Endothelial cell (in vitro differentiated cells): ENCODE results near the gene BMP7. TPM values are rescaled to one million over a fixed set of nuclear protein-coding genes. Genes with fewer than 3 reads are reported as not detected.

Experiments used
- DNase-seq: peaks from one replicate; pipeline ENCODE4 v3.0.0; 2021; ENCODE audit warnings: low spot score
- H3K27ac Mint-ChIP-seq: one replicate; pipeline ENCODE4 v1.8.0; 2021; ENCODE audit warnings: mixed read lengths, inconsistent platforms; ENCODE audit not compliant: unreplicated experiment
- H3K27me3 Mint-ChIP-seq: one replicate; pipeline ENCODE4 v1.8.0; 2021; ENCODE audit warnings: mild to moderate bottlenecking, moderate library complexity, mixed read lengths, inconsistent platforms; ENCODE audit not compliant: unreplicated experiment
- H3K36me3 Mint-ChIP-seq: one replicate; pipeline ENCODE4 v1.8.0; 2021; ENCODE audit warnings: mild to moderate bottlenecking, low read depth, mixed read lengths, inconsistent platforms; ENCODE audit not compliant: unreplicated experiment
- H3K4me1 Mint-ChIP-seq: one replicate; pipeline ENCODE4 v1.8.0; 2021; ENCODE audit warnings: mild to moderate bottlenecking, mixed read lengths, inconsistent platforms; ENCODE audit not compliant: unreplicated experiment
- H3K4me3 Mint-ChIP-seq: one replicate; pipeline ENCODE4 v1.8.0; 2021; ENCODE audit warnings: mild to moderate bottlenecking, mixed read lengths, inconsistent platforms; ENCODE audit not compliant: unreplicated experiment
- H3K9me3 Mint-ChIP-seq: one replicate; pipeline ENCODE4 v1.8.0; 2021; ENCODE audit warnings: mixed read lengths, inconsistent platforms; ENCODE audit not compliant: unreplicated experiment
- CTCF ChIP-seq: fragments of 200-600 bp; sonication (generic); IDR thresholded peaks from one replicate; pipeline ENCODE4 v1.5.0; 2021; ENCODE audit warnings: antibody characterized with exemption; ENCODE audit not compliant: unreplicated experiment
- total RNA-seq: library from RNA; stranded (reverse); fragmentation: NEBNext Ultra II Directional; extraction: Animal tissue kit (Norgen Biotek cat#: 25700); gene quantifications from one replicate; pipeline ENCODE4 v1.2.1, GENCODE V29; 2021; ENCODE audit not compliant: unreplicated experiment

The BMP7 gene
- total RNA-seq, 1 donor from 2014 or later, result 0.38 TPM

- no peak overlapping the region for H3K27ac Mint-ChIP-seq
- no peaks in the 10 kb centered on the region for H3K9me3 Mint-ChIP-seq
- peaks cover 3% of the 10 kb centered on the region for H3K27me3 Mint-ChIP-seq
- TF ChIP-seq CTCF, result no peak
- H3K4me3 Mint-ChIP-seq, result no peak overlapping the region
- no peaks in the 10 kb centered on the region for H3K4me1 Mint-ChIP-seq
- no peaks in the 10 kb centered on the region for H3K36me3 Mint-ChIP-seq
- DNase-seq, result no peak
Observed at GRCh38 chr20:57147185-57147584, 119.3 kb downstream of the BMP7 start.

GRCh38 chr20:57146155-57146554 is 120.3 kb downstream of the BMP7 start:
- Mint-ChIP-seq H3K27me3 (peaks cover 3% of the 10 kb centered on the region), H3K4me1 (no peaks in the 10 kb centered on the region)

GRCh38 chr20:57145089-57145631 is 121.3 kb downstream of the BMP7 start:
- no peak overlapping the region for H3K27ac Mint-ChIP-seq

More at GRCh38 chr20:57146155-57146554, 120.3 kb downstream of the BMP7 start:
- Mint-ChIP-seq H3K36me3 (no peaks in the 10 kb centered on the region), H3K4me3 (no peak overlapping the region), H3K27ac (no peak overlapping the region), H3K9me3 (no peaks in the 10 kb centered on the region)
- no peak for DNase-seq
- no peak for TF ChIP-seq CTCF

GRCh38 chr20:57143173-57143572 is 123.3 kb downstream of the BMP7 start:
- H3K27me3 Mint-ChIP-seq, result peaks cover 5% of the 10 kb centered on the region
- no peak overlapping the region for H3K4me3 Mint-ChIP-seq
- no peak for DNase-seq
- H3K9me3 Mint-ChIP-seq, result no peaks in the 10 kb centered on the region
- no peak for TF ChIP-seq CTCF
- no peaks in the 10 kb centered on the region for H3K4me1 Mint-ChIP-seq
- no peak overlapping the region for H3K27ac Mint-ChIP-seq
- no peaks in the 10 kb centered on the region for H3K36me3 Mint-ChIP-seq

More at GRCh38 chr20:57145089-57145631, 121.3 kb downstream of the BMP7 start:
- TF ChIP-seq CTCF, result no peak
- no peaks in the 10 kb centered on the region for H3K9me3 Mint-ChIP-seq
- H3K27me3 Mint-ChIP-seq, result peaks cover 5% of the 10 kb centered on the region
- H3K4me3 Mint-ChIP-seq, result no peak overlapping the region
- no peak for DNase-seq
- H3K36me3 Mint-ChIP-seq, result no peaks in the 10 kb centered on the region
- no peaks in the 10 kb centered on the region for H3K4me1 Mint-ChIP-seq

- Mint-ChIP-seq H3K4me1 (no peaks in the 10 kb centered on the region), H3K27me3 (peaks cover 5% of the 10 kb centered on the region), H3K36me3 (no peaks in the 10 kb centered on the region), H3K27ac (no peak overlapping the region), H3K9me3 (no peaks in the 10 kb centered on the region), H3K4me3 (no peak overlapping the region)
- no peak for DNase-seq
- TF ChIP-seq CTCF, result no peak
Observed at GRCh38 chr20:57142667-57143066, 123.8 kb downstream of the BMP7 start.
